Esophagus squamous epithelium (tissue), 4 donors: Measurements from ENCODE around the gene PATZ1.

ENCODE experiments used
- CTCF ChIP-seq, 6 experiments: fragments of 450-650 bp in 4 of 6; fragments of 200-600 bp in 2 of 6; sonication (generic) in 2 of 6; IDR thresholded peaks; one replicate each; pipeline ENCODE4 v1.5.1; 2016 to 2019; ENCODE audit warnings: antibody characterized with exemption in 6 of 6, mild to moderate bottlenecking in 4 of 6, moderate library complexity in 4 of 6
- POLR2A ChIP-seq, 4 donors: fragments of 450-650 bp; IDR thresholded peaks; one replicate each; pipeline ENCODE4 v1.6.1; 2017; ENCODE audit warnings: antibody characterized with exemption in 4 of 4, mild to moderate bottlenecking in 4 of 4, moderate library complexity in 3 of 4

- TF ChIP-seq CTCF (IDR thresholded peaks at IDR 0.05) (no peak), POLR2A (IDR thresholded peaks at IDR 0.05) (no peak)
Measured at GRCh38 chr22:31334329-31334728, 11.8 kb downstream of the PATZ1 start.
